Mesendoderm (in vitro differentiated cells): ENCODE data around the gene SRXN1.

ENCODE experiments used
- DNase-seq: peaks from one replicate; pipeline ENCODE4 v3.0.0; 2013
- H2AK5ac ChIP-seq: 2 replicates; pipeline ENCODE4 v1.6.1; 2013; ENCODE audit warnings: low read length, inconsistent platforms
- H2BK120ac ChIP-seq: 2 replicates; pipeline ENCODE4 v1.6.1; 2013; ENCODE audit warnings: low read depth, mild to moderate bottlenecking, low read length, moderate library complexity, mixed read lengths
- H2BK15ac ChIP-seq: replicated peaks from 2 replicates; pipeline ENCODE4 v1.6.1; 2013; ENCODE audit warnings: low read depth, mild to moderate bottlenecking, moderate library complexity
- H2BK5ac ChIP-seq: 2 replicates; pipeline ENCODE4 v1.6.1; 2013; ENCODE audit warnings: low read length, inconsistent platforms
- H3K18ac ChIP-seq: 2 replicates; pipeline ENCODE4 v1.6.1; 2013; ENCODE audit warnings: mild to moderate bottlenecking, low read length, mixed read lengths
- H3K23ac ChIP-seq: one replicate; pipeline ENCODE4 v1.6.1; 2013; ENCODE audit warnings: low read length
- H3K27ac ChIP-seq: 2 replicates; pipeline ENCODE4 v1.5.1; 2013; ENCODE audit warnings: low read depth, mild to moderate bottlenecking, inconsistent platforms, low read length, moderate library complexity
- H3K27me3 ChIP-seq: 2 replicates; pipeline ENCODE4 v1.6.1; 2013; ENCODE audit warnings: low read length, control low read depth, mild to moderate bottlenecking, inconsistent platforms; ENCODE audit not compliant: insufficient read depth, poor library complexity
- H3K36me3 ChIP-seq: 2 replicates; pipeline ENCODE4 v1.6.1; 2013; ENCODE audit warnings: low read length, inconsistent platforms; ENCODE audit not compliant: control insufficient read depth, insufficient read depth
- H3K4ac ChIP-seq: one replicate; pipeline ENCODE4 v1.6.1; 2013; ENCODE audit warnings: low read depth, mild to moderate bottlenecking, low read length, moderate library complexity
- H3K4me1 ChIP-seq: 2 replicates; pipeline ENCODE4 v1.6.1; 2013; ENCODE audit warnings: low read depth, low read length, inconsistent platforms; ENCODE audit not compliant: control insufficient read depth
- H3K4me2 ChIP-seq: 2 replicates; pipeline ENCODE4 v1.6.1; 2013; ENCODE audit warnings: low read length
- H3K4me3 ChIP-seq: 2 replicates; pipeline ENCODE4 v1.5.1; 2013; ENCODE audit warnings: mild to moderate bottlenecking, low read length
- H3K56ac ChIP-seq: one replicate; pipeline ENCODE4 v1.6.1; 2013; ENCODE audit warnings: low read length
- H3K79me1 ChIP-seq: 2 replicates; pipeline ENCODE4 v1.6.1; 2013; ENCODE audit warnings: low read length, inconsistent platforms
- H3K79me2 ChIP-seq: 2 replicates; pipeline ENCODE4 v1.6.1; 2013; ENCODE audit warnings: mild to moderate bottlenecking, low read length; ENCODE audit not compliant: control insufficient read depth, insufficient read depth
- H3K9ac ChIP-seq: 2 replicates; pipeline ENCODE4 v1.6.1; 2013; ENCODE audit warnings: low read length, inconsistent platforms
- H4K5ac ChIP-seq: one replicate; pipeline ENCODE4 v1.6.1; 2013; ENCODE audit warnings: low read length
- H4K8ac ChIP-seq: one replicate; pipeline ENCODE4 v1.6.1; 2013; ENCODE audit warnings: low read depth, mild to moderate bottlenecking, control low read depth, low read length, moderate library complexity
- WGBS: extraction: QIAGEN DNeasy Blood & Tissue Kit; methylation state at CpG from one replicate; pipeline ENCODE4 v1.1.7; 2013; ENCODE audit warnings: low lambda C conversion rate, missing lambda C conversion rate; ENCODE audit not compliant: insufficient coverage; ENCODE audit errors: extremely low coverage; 5-methylcytosine and 5-hydroxymethylcytosine counted together

Gene SRXN1

GRCh38 chr20:609371-609964 is 43.5 kb downstream of the SRXN1 start:
- no peaks in the 10 kb centered on the region for H3K79me1 ChIP-seq
- WGBS, result no CpG with 5 or more reads among the region's 54 CpGs
- H2AK5ac ChIP-seq, result no peak overlapping the region
- DNase-seq, result no peak
- H3K9ac ChIP-seq, result peak overlapping the region; percentile 68
- no peaks in the 10 kb centered on the region for H3K36me3 ChIP-seq
- H2BK120ac ChIP-seq, result no peak overlapping the region
- peak overlapping the region; percentile 53 for H3K4me2 ChIP-seq
- no peak overlapping the region for H2BK15ac ChIP-seq
- H3K18ac ChIP-seq, result no peak overlapping the region
- no peak overlapping the region for H4K8ac ChIP-seq
- H3K27me3 ChIP-seq, result peaks cover 2% of the 10 kb centered on the region
- H2BK5ac ChIP-seq, result no peak overlapping the region
- H3K79me2 ChIP-seq, result no peaks in the 10 kb centered on the region
- no peaks in the 10 kb centered on the region for H3K4me1 ChIP-seq
- peak overlapping the region; percentile 75 for H3K56ac ChIP-seq
- H3K23ac ChIP-seq, result no peak overlapping the region
- no peak overlapping the region for H4K5ac ChIP-seq
- no peak overlapping the region for H3K27ac ChIP-seq
- no peak overlapping the region for H3K4ac ChIP-seq
- H3K4me3 ChIP-seq, result peak overlapping the region; percentile 23

GRCh38 chr20:608970-609369 is 44.0 kb downstream of the SRXN1 start:
- H4K8ac ChIP-seq, result no peak overlapping the region
- H3K79me1 ChIP-seq, result no peaks in the 10 kb centered on the region
- H3K4me3 ChIP-seq, result no peak overlapping the region
- no peak overlapping the region for H2BK5ac ChIP-seq
- no CpG with 5 or more reads among the region's 8 CpGs for WGBS
- H3K23ac ChIP-seq, result no peak overlapping the region
- H3K9ac ChIP-seq, result peak overlapping the region; percentile 68
- H3K56ac ChIP-seq, result peak overlapping the region; percentile 75
- H3K27ac ChIP-seq, result no peak overlapping the region
- H2AK5ac ChIP-seq, result no peak overlapping the region
- H3K4me2 ChIP-seq, result peak overlapping the region; percentile 53
- H3K79me2 ChIP-seq, result no peaks in the 10 kb centered on the region
- no peak overlapping the region for H3K4ac ChIP-seq
- no peaks in the 10 kb centered on the region for H3K4me1 ChIP-seq
- peaks cover 2% of the 10 kb centered on the region for H3K27me3 ChIP-seq
- no peak overlapping the region for H3K18ac ChIP-seq
- no peaks in the 10 kb centered on the region for H3K36me3 ChIP-seq
- H2BK15ac ChIP-seq, result no peak overlapping the region
- DNase-seq, result no peak
- no peak overlapping the region for H4K5ac ChIP-seq
- no peak overlapping the region for H2BK120ac ChIP-seq

- no peak overlapping the region for H2BK5ac ChIP-seq
- no peak overlapping the region for H3K23ac ChIP-seq
- H3K27ac ChIP-seq, result no peak overlapping the region
- H4K8ac ChIP-seq, result no peak overlapping the region
- no peak overlapping the region for H3K56ac ChIP-seq
- no peak for DNase-seq
- no peaks in the 10 kb centered on the region for H3K79me1 ChIP-seq
- H3K4me3 ChIP-seq, result no peak overlapping the region
- H3K9ac ChIP-seq, result no peak overlapping the region
- no peak overlapping the region for H2AK5ac ChIP-seq
- H3K79me2 ChIP-seq, result no peaks in the 10 kb centered on the region
- no peak overlapping the region for H2BK120ac ChIP-seq
- no peak overlapping the region for H3K4me2 ChIP-seq
- H4K5ac ChIP-seq, result no peak overlapping the region
- no peaks in the 10 kb centered on the region for H3K4me1 ChIP-seq
- H3K36me3 ChIP-seq, result no peaks in the 10 kb centered on the region
- peaks cover 2% of the 10 kb centered on the region for H3K27me3 ChIP-seq
- H2BK15ac ChIP-seq, result no peak overlapping the region
- H3K4ac ChIP-seq, result no peak overlapping the region
- WGBS, result no CpG with 5 or more reads among the region's 6 CpGs
- H3K18ac ChIP-seq, result no peak overlapping the region
Observed at GRCh38 chr20:607476-607875, 45.5 kb downstream of the SRXN1 start.

GRCh38 chr20:605237-605636 is 47.8 kb downstream of the SRXN1 start:
- no peaks in the 10 kb centered on the region for H3K4me1 ChIP-seq
- no peak overlapping the region for H2BK5ac ChIP-seq
- H2BK15ac ChIP-seq, result no peak overlapping the region
- H3K27ac ChIP-seq, result no peak overlapping the region
- no peak overlapping the region for H3K23ac ChIP-seq
- no peaks in the 10 kb centered on the region for H3K79me1 ChIP-seq
- no peak overlapping the region for H2BK120ac ChIP-seq
- H3K4me2 ChIP-seq, result no peak overlapping the region
- no peak overlapping the region for H2AK5ac ChIP-seq
- WGBS, result no CpG with 5 or more reads among the region's 5 CpGs
- no peaks in the 10 kb centered on the region for H3K79me2 ChIP-seq
- no peak overlapping the region for H4K5ac ChIP-seq
- H3K9ac ChIP-seq, result no peak overlapping the region
- no peak overlapping the region for H4K8ac ChIP-seq
- no peak overlapping the region for H3K4ac ChIP-seq
- no peaks in the 10 kb centered on the region for H3K36me3 ChIP-seq
- peaks cover 2% of the 10 kb centered on the region for H3K27me3 ChIP-seq
- peak; percentile 90 for DNase-seq
- no peak overlapping the region for H3K18ac ChIP-seq
- H3K56ac ChIP-seq, result no peak overlapping the region
- H3K4me3 ChIP-seq, result no peak overlapping the region

GRCh38 chr20:603116-603640 is 49.8 kb downstream of the SRXN1 start:
- no peak overlapping the region for H4K8ac ChIP-seq
- no peaks in the 10 kb centered on the region for H3K27me3 ChIP-seq
- WGBS, result no CpG with 5 or more reads among the region's 8 CpGs
- no peak overlapping the region for H3K18ac ChIP-seq
- no peak overlapping the region for H3K27ac ChIP-seq
- H3K36me3 ChIP-seq, result no peaks in the 10 kb centered on the region
- no peak overlapping the region for H3K4me2 ChIP-seq
- no peak overlapping the region for H3K4ac ChIP-seq
- no peak overlapping the region for H2BK120ac ChIP-seq
- no peak overlapping the region for H4K5ac ChIP-seq
- H3K23ac ChIP-seq, result no peak overlapping the region
- no peak overlapping the region for H2BK15ac ChIP-seq
- H3K79me2 ChIP-seq, result no peaks in the 10 kb centered on the region
- no peak overlapping the region for H3K9ac ChIP-seq
- no peaks in the 10 kb centered on the region for H3K79me1 ChIP-seq
- H3K4me3 ChIP-seq, result no peak overlapping the region
- H2AK5ac ChIP-seq, result no peak overlapping the region
- no peaks in the 10 kb centered on the region for H3K4me1 ChIP-seq
- DNase-seq, result no peak
- H2BK5ac ChIP-seq, result no peak overlapping the region
- H3K56ac ChIP-seq, result no peak overlapping the region
